ENCODE data around the gene KDM7A. TPM values are rescaled to one million over a fixed set of nuclear protein-coding genes. Genes with fewer than 3 reads are reported as not detected.

The KDM7A gene
- total RNA-seq, 4 donors from 2014 or later = 59.0 to 108 (median 66.9) TPM

DNA sequence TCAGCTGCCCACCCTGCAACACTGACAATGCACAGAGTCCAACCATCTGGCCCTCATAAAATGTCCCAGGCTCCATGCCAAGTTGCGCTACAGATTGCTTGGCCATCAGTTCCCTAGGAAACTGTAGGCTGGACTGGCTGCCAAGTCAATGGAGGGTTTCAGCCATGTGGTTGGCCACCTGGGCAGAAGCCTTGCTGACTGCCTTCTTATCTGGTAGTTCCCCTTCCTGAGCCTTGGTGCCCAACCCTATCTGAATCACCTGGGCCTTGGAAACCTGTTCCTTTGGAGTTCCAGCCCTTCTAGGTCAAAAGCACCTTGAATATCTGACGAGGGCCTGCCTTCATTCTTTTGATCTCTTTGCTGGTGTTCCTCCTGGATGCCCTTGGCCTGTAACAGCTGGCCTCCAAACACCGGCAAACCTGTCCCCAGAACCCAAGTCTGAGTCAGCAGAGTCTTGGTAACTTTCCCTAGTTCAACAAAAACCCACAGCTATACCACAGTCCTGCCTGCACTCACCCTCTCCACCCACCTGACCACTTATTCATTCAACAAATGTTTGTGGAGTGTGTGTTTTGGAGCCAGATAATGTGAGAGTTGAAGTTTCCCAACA, 37.4 kb upstream of the KDM7A start:
- no peak for ATAC-seq
- intact Hi-C loops (cut with DNase I; ENCODE audit: low total_unique reads) = no loop called here
- no peak for DNase-seq

GRCh38 chr7:140213684-140214074, 36.9 kb upstream of the KDM7A start:
- intact Hi-C loops (cut with DNase I; ENCODE audit: low total_unique reads) = no loop called here
- DNase-seq (no peak), ATAC-seq (no peak)
- in situ Hi-C loops (cut with MboI; ENCODE audit: low sequenced_read_pairs in 4 of 4) = no loop called here
- Histone ChIP-seq H3K9me3 (no peaks in the 10 kb centered on the region), H3K4me1 (no peaks in the 10 kb centered on the region), H3K36me3 (no peaks in the 10 kb centered on the region), H3K27ac (no peak overlapping the region), H3K4me3 (no peak overlapping the region), H3K27me3 (no peaks in the 10 kb centered on the region)
- no peak for TF ChIP-seq POLR2A (IDR thresholded peaks at IDR 0.05)
- TF ChIP-seq, protein P1, sequence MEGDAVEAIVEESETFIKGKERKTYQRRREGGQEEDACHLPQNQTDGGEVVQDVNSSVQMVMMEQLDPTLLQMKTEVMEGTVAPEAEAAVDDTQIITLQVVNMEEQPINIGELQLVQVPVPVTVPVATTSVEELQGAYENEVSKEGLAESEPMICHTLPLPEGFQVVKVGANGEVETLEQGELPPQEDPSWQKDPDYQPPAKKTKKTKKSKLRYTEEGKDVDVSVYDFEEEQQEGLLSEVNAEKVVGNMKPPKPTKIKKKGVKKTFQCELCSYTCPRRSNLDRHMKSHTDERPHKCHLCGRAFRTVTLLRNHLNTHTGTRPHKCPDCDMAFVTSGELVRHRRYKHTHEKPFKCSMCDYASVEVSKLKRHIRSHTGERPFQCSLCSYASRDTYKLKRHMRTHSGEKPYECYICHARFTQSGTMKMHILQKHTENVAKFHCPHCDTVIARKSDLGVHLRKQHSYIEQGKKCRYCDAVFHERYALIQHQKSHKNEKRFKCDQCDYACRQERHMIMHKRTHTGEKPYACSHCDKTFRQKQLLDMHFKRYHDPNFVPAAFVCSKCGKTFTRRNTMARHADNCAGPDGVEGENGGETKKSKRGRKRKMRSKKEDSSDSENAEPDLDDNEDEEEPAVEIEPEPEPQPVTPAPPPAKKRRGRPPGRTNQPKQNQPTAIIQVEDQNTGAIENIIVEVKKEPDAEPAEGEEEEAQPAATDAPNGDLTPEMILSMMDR (IDR thresholded peaks at IDR 0.05 in 4 of 5, conservative IDR thresholded peaks at IDR 0.05 in 1 of 5) = no peak

More for the DNA sequence above, 37.4 kb upstream of the KDM7A start:
- H3K36me3 ChIP-seq = no peaks in the 10 kb centered on the region
- no peaks in the 10 kb centered on the region for H3K4me1 ChIP-seq
- H3K27ac ChIP-seq = no peak overlapping the region
- no peaks in the 10 kb centered on the region for H3K9me3 ChIP-seq
- in situ Hi-C loops (cut with MboI; ENCODE audit: low sequenced_read_pairs in 4 of 4) = no loop called here
- no peaks in the 10 kb centered on the region for H3K27me3 ChIP-seq
- no peak for TF ChIP-seq POLR2A (IDR thresholded peaks at IDR 0.05)
- TF ChIP-seq, protein P1 (IDR thresholded peaks at IDR 0.05 in 4 of 5, conservative IDR thresholded peaks at IDR 0.05 in 1 of 5) = no peak
- H3K4me3 ChIP-seq = no peak overlapping the region

DNA sequence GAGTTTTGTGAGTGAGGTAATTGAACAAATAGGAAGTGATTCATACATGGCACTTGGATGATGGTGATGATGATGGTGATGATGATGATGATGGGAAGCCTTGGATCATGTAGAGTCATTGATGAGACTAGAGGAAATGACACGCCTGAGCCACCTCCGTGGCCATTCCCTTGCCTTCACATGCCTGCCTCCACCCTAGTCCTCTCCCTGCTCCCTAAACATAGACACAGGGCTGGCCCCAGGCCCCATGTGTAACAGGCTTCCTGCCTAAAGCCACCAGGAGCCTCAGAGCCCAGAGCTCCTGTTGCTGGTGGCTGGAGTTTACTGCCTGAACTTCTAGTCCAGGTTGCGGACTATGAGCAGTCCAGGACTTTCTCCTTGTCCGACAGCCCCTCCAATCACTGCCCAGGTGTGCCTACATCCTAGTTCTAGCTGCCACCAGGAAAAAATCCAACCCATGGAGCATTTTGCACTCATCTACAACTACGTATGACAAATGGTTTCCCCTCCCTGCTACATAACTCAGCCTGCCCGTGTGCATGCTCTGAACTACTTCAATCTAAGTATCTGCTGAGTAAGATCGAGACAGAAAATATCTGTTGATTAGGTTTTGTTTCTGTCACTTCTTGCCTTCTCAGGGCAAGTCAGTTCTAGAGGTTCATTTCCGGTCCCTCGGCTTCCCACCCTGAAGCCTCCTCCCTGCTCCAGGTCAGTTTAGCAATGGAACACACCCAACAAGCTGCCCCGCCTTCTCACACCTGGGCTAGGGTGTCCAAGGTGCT, 35.5 kb upstream of the KDM7A start:
- no peak overlapping the region for H3K4me3 ChIP-seq
- no peaks in the 10 kb centered on the region for H3K36me3 ChIP-seq
- H3K9me3 ChIP-seq = no peaks in the 10 kb centered on the region
- DNase-seq = no peak
- H3K27ac ChIP-seq = no peak overlapping the region
- no peak for ATAC-seq
- in situ Hi-C loops (cut with MboI; ENCODE audit: low sequenced_read_pairs in 4 of 4) = no loop called here
- no peaks in the 10 kb centered on the region for H3K27me3 ChIP-seq
- TF ChIP-seq, protein P1 (IDR thresholded peaks at IDR 0.05 in 4 of 5, conservative IDR thresholded peaks at IDR 0.05 in 1 of 5) = no peak
- no peak for TF ChIP-seq POLR2A (IDR thresholded peaks at IDR 0.05)
- intact Hi-C loops (cut with DNase I; ENCODE audit: low total_unique reads) = no loop called here
- H3K4me1 ChIP-seq = no peaks in the 10 kb centered on the region

GRCh38 chr7:140211698-140212097, 34.9 kb upstream of the KDM7A start:
- DNase-seq (no peak), ATAC-seq (no peak)
- no peak for TF ChIP-seq POLR2A (IDR thresholded peaks at IDR 0.05)
- TF ChIP-seq, protein P1 (IDR thresholded peaks at IDR 0.05 in 4 of 5, conservative IDR thresholded peaks at IDR 0.05 in 1 of 5) = no peak
- Histone ChIP-seq H3K27ac (no peak overlapping the region), H3K9me3 (no peaks in the 10 kb centered on the region), H3K4me1 (no peaks in the 10 kb centered on the region), H3K27me3 (no peaks in the 10 kb centered on the region), H3K36me3 (no peaks in the 10 kb centered on the region), H3K4me3 (no peak overlapping the region)
- in situ Hi-C loops (cut with MboI; ENCODE audit: low sequenced_read_pairs in 4 of 4) = no loop called here
- intact Hi-C loops (cut with DNase I; ENCODE audit: low total_unique reads) = no loop called here

All from gastrocnemius medialis (tissue), 4 donors.